WTC11 (cell line): ENCODE measurements around the gene SPNS1. TPM values are rescaled to one million over a fixed set of nuclear protein-coding genes. Genes with fewer than 3 reads are reported as not detected.

Experiments
- ATAC-seq: fragments of 200-7000 bp; cut with Tn5 transposase; 2 replicates; pipeline ENCODE4 v1.10.0; 2021; ENCODE audit warnings: mild to moderate bottlenecking, moderate library complexity
- CTCF ChIA-PET: fragments of 300-600 bp; sonication (Branson Sonifier 250); formaldehyde crosslinking; loops from one replicate; lab custom pipeline; 2021; ENCODE audit warnings: antibody characterized with exemption; lab: Charles Lee
- POLR2A ChIA-PET: fragments of 350-600 bp; sonication (Branson Sonifier 250); formaldehyde crosslinking; loops from one replicate; lab custom pipeline; 2021; ENCODE audit warnings: antibody characterized with exemption; lab: Charles Lee
- DNase-seq: peaks from one replicate; pipeline ENCODE4 v3.0.0; 2021; ENCODE audit warnings: low spot score
- H3K27ac Mint-ChIP-seq: 2 replicates; pipeline ENCODE4 v1.8.0; 2021; ENCODE audit warnings: mixed read lengths
- H3K27me3 Mint-ChIP-seq: 2 replicates; pipeline ENCODE4 v1.8.0; 2021; ENCODE audit warnings: low read depth, mild to moderate bottlenecking, moderate library complexity, mixed read lengths
- H3K36me3 Mint-ChIP-seq: 2 replicates; pipeline ENCODE4 v1.8.0; 2021; ENCODE audit warnings: mixed read lengths
- H3K4me1 Mint-ChIP-seq: 2 replicates; pipeline ENCODE4 v1.8.0; 2022; ENCODE audit warnings: mixed read lengths
- H3K4me3 Mint-ChIP-seq: 2 replicates; pipeline ENCODE4 v1.8.0; 2021; ENCODE audit warnings: mild to moderate bottlenecking, moderate library complexity, mixed read lengths
- H3K9me3 Mint-ChIP-seq: 2 replicates; pipeline ENCODE4 v1.8.0; 2021; ENCODE audit warnings: mixed read lengths
- CDX4 ChIP-seq: fragments of 250-450 bp; sonication (Bioruptor Pico); IDR thresholded peaks from 2 replicates; pipeline ENCODE4 v1.9.0; 2021; ENCODE audit warnings: moderate library complexity, mild to moderate bottlenecking, inconsistent platforms, borderline replicate concordance
- CREM ChIP-seq: sonication (generic); formaldehyde crosslinking; IDR thresholded peaks from 2 replicates; pipeline ENCODE4 v1.8.1; 2022; ENCODE audit warnings: mild to moderate bottlenecking, missing genetic modification reagents, moderate library complexity
- E2F1 ChIP-seq: sonication (generic); formaldehyde crosslinking; IDR thresholded peaks from 2 replicates; pipeline ENCODE4 v1.8.0; 2022; ENCODE audit warnings: mild to moderate bottlenecking, missing genetic modification reagents
- ESRRA ChIP-seq: sonication (generic); formaldehyde crosslinking; IDR thresholded peaks from 2 replicates; pipeline ENCODE4 v1.8.1; 2022; ENCODE audit warnings: mild to moderate bottlenecking, missing genetic modification reagents, borderline replicate concordance
- ETV6 ChIP-seq: sonication (generic); formaldehyde crosslinking; IDR thresholded peaks from 2 replicates; pipeline ENCODE4 v1.8.1; 2022; ENCODE audit warnings: mild to moderate bottlenecking, missing genetic modification reagents
- GABPB1 ChIP-seq: sonication (generic); formaldehyde crosslinking; IDR thresholded peaks from 2 replicates; pipeline ENCODE4 v1.8.1; 2023; ENCODE audit warnings: mild to moderate bottlenecking, missing genetic modification reagents
- MXD4 ChIP-seq: fragments of 250-450 bp; sonication (Bioruptor Pico); IDR thresholded peaks from 2 replicates; pipeline ENCODE4 v1.8.0; 2021; ENCODE audit warnings: mild to moderate bottlenecking, moderate library complexity, borderline replicate concordance
- NFATC4 ChIP-seq: fragments of 250-450 bp; sonication (Bioruptor Pico); IDR thresholded peaks from 2 replicates; pipeline ENCODE4 v1.9.0; 2021; ENCODE audit warnings: mild to moderate bottlenecking
- NFE2L1 ChIP-seq: sonication (generic); formaldehyde crosslinking; IDR thresholded peaks from 2 replicates; pipeline ENCODE4 v1.8.1; 2023; ENCODE audit warnings: missing genetic modification reagents
- NFYB ChIP-seq: sonication (generic); formaldehyde crosslinking; conservative IDR thresholded peaks from 2 replicates; pipeline ENCODE4 v1.8.0; 2022; ENCODE audit warnings: low read depth, missing genetic modification reagents
- OVOL2 ChIP-seq: fragments of 250-450 bp; sonication (Bioruptor Pico); IDR thresholded peaks from 2 replicates; pipeline ENCODE4 v1.9.0; 2021; ENCODE audit warnings: mild to moderate bottlenecking, borderline replicate concordance
- PRRX2 ChIP-seq: fragments of 250-450 bp; sonication (Bioruptor Pico); IDR thresholded peaks from 2 replicates; pipeline ENCODE4 v1.8.0; 2021; ENCODE audit warnings: mild to moderate bottlenecking
- TP53 ChIP-seq: sonication (generic); formaldehyde crosslinking; IDR thresholded peaks from 2 replicates; pipeline ENCODE4 v1.8.1; 2023; ENCODE audit warnings: mild to moderate bottlenecking, missing genetic modification reagents
- ZMAT4 ChIP-seq: fragments of 250-450 bp; sonication (Bioruptor Pico); IDR thresholded peaks from 2 replicates; pipeline ENCODE4 v1.9.0; 2021; ENCODE audit warnings: mild to moderate bottlenecking
- ZNF532 ChIP-seq: fragments of 250-450 bp; sonication (Bioruptor Pico); IDR thresholded peaks from 2 replicates; pipeline ENCODE4 v1.9.0; 2021; ENCODE audit warnings: mild to moderate bottlenecking, borderline replicate concordance
- ZNF671 ChIP-seq: fragments of 250-450 bp; sonication (Bioruptor Pico); IDR thresholded peaks from 2 replicates; pipeline ENCODE4 v1.8.0; 2021; ENCODE audit warnings: mild to moderate bottlenecking
- total RNA-seq: library from RNA; stranded (reverse); gene quantifications from 3 replicates; pipeline ENCODE4 v1.2.3, GENCODE V29; 2021
- TF ChIP-seq, protein P1 (sequence below): sonication (generic); formaldehyde crosslinking; IDR thresholded peaks from 2 replicates; pipeline ENCODE4 v1.8.1; 2022; ENCODE audit warnings: low read depth, mild to moderate bottlenecking, moderate library complexity, missing genetic modification reagents, borderline replicate concordance
- TF ChIP-seq, protein P2 (sequence below): sonication (generic); formaldehyde crosslinking; IDR thresholded peaks from 2 replicates; pipeline ENCODE4 v1.8.0; 2023; ENCODE audit warnings: missing genetic modification reagents, mild to moderate bottlenecking, borderline replicate concordance
- TF ChIP-seq, protein P3 (sequence below): sonication (generic); formaldehyde crosslinking; IDR thresholded peaks from 2 replicates; pipeline ENCODE4 v1.8.1; 2023; ENCODE audit warnings: mild to moderate bottlenecking, missing genetic modification reagents, moderate library complexity
- TF ChIP-seq, protein P4 (sequence below): sonication (generic); formaldehyde crosslinking; conservative IDR thresholded peaks from 2 replicates; pipeline ENCODE4 v1.8.1; 2023; ENCODE audit warnings: mild to moderate bottlenecking, low read depth, missing genetic modification reagents, moderate library complexity

SPNS1 gene
- total RNA-seq, 1 experiment from 2014 or later, result 64.4 TPM

DNA sequence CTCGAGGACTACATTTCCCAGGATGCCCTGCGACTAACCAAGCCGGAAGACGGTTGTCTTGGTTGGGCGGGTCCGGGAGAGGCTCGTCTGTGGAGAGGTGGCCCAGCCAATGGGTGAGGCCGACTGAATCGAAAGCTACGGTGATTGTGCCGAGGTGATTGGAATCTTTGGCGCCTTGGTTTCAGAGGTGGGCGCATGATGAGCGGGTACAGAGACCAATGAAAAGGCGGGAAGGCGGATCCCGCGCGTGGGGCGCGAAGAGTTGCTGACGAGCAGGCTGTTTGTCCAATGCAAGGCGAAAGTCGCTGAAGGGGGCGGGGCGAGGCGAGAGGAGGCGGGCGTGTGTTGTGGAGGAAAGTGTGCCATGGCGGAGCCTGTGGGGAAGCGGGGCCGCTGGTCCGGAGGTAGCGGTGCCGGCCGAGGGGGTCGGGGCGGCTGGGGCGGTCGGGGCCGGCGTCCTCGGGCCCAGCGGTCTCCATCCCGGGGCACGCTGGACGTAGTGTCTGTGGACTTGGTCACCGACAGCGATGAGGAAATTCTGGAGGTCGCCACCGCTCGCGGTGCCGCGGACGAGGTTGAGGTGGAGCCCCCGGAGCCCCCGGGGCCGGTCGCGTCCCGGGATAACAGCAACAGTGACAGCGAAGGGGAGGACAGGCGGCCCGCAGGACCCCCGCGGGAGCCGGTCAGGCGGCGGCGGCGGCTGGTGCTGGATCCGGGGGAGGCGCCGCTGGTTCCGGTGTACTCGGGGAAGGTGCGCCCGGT is 23.7 kb upstream of the SPNS1 start, which contains the start of gene NFATC2IP:
NFATC2IP (plus strand) TSS at position 290 of the 762 bp plus-strand sequence; CDS start at position 365, 75 bp downstream.
- peak within 1 kb of the TSS; percentile 94 for H3K4me3 Mint-ChIP-seq
- ChIA-PET POLR2A (interaction anchor here (1.0 kb wide), 1 partner anchor 88 kb away, joined by 3 read pairs; no protein-coding TSS in a partner anchor), CTCF (interaction anchor here (0.6 to 2.3 kb wide), 12 partner anchors 10 to 907 kb away, joined by 3 to 12 read pairs (median 4); partner anchors contain the start of genes SPNS1 and TUFM)
- ATAC-seq (peak; percentile 98), DNase-seq (peak; percentile 99)
- H3K4me1 Mint-ChIP-seq, result peaks cover 12% of the 10 kb centered on the region
- peaks cover 2% of the 10 kb centered on the region; the same call in 1 of the 2 replicates for H3K27me3 Mint-ChIP-seq
- H3K36me3 Mint-ChIP-seq, result peaks cover 38% of the 10 kb centered on the region
- H3K9me3 Mint-ChIP-seq, result no peaks in the 10 kb centered on the region
- peak within 1 kb of the TSS; percentile 96 for H3K27ac Mint-ChIP-seq
- TF ChIP-seq ETV6 (peak; percentile 61; the same call in 1 of the 2 replicates), CDX4 (no peak), ZNF671 (CRISPR knock-in tag) (no peak), OVOL2 (CRISPR knock-in tag) (no peak), ESRRA (CRISPR knock-in tag) (no peak), MXD4 (CRISPR knock-in tag) (no peak), ZMAT4 (CRISPR knock-in tag) (no peak), CREM (0 out of 2 replicates have a peak, but pooled peaks have one; percentile 13), PRRX2 (CRISPR knock-in tag) (no peak), NFATC4 (no peak), TP53 (CRISPR knock-in tag) (0 out of 2 replicates have a peak, but pooled peaks have one; percentile 42), NFYB (CRISPR knock-in tag) (peak; percentile 97), E2F1 (no peak), NFE2L1 (CRISPR knock-in tag) (peak; percentile 37; the same call in 1 of the 2 replicates), ZNF532 (no peak), GABPB1 (CRISPR knock-in tag) (no peak; the same call in 1 of the 2 replicates)
- TF ChIP-seq, protein P1, sequence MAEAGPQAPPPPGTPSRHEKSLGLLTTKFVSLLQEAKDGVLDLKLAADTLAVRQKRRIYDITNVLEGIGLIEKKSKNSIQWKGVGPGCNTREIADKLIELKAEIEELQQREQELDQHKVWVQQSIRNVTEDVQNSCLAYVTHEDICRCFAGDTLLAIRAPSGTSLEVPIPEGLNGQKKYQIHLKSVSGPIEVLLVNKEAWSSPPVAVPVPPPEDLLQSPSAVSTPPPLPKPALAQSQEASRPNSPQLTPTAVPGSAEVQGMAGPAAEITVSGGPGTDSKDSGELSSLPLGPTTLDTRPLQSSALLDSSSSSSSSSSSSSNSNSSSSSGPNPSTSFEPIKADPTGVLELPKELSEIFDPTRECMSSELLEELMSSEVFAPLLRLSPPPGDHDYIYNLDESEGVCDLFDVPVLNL, result peak; percentile 90; the same call in 1 of the 2 replicates
- TF ChIP-seq, protein P2, sequence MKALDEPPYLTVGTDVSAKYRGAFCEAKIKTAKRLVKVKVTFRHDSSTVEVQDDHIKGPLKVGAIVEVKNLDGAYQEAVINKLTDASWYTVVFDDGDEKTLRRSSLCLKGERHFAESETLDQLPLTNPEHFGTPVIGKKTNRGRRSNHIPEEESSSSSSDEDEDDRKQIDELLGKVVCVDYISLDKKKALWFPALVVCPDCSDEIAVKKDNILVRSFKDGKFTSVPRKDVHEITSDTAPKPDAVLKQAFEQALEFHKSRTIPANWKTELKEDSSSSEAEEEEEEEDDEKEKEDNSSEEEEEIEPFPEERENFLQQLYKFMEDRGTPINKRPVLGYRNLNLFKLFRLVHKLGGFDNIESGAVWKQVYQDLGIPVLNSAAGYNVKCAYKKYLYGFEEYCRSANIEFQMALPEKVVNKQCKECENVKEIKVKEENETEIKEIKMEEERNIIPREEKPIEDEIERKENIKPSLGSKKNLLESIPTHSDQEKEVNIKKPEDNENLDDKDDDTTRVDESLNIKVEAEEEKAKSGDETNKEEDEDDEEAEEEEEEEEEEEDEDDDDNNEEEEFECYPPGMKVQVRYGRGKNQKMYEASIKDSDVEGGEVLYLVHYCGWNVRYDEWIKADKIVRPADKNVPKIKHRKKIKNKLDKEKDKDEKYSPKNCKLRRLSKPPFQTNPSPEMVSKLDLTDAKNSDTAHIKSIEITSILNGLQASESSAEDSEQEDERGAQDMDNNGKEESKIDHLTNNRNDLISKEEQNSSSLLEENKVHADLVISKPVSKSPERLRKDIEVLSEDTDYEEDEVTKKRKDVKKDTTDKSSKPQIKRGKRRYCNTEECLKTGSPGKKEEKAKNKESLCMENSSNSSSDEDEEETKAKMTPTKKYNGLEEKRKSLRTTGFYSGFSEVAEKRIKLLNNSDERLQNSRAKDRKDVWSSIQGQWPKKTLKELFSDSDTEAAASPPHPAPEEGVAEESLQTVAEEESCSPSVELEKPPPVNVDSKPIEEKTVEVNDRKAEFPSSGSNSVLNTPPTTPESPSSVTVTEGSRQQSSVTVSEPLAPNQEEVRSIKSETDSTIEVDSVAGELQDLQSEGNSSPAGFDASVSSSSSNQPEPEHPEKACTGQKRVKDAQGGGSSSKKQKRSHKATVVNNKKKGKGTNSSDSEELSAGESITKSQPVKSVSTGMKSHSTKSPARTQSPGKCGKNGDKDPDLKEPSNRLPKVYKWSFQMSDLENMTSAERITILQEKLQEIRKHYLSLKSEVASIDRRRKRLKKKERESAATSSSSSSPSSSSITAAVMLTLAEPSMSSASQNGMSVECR (CRISPR knock-in tag), result peak; percentile 20; the same call in 1 of the 2 replicates
- TF ChIP-seq, protein P3, sequence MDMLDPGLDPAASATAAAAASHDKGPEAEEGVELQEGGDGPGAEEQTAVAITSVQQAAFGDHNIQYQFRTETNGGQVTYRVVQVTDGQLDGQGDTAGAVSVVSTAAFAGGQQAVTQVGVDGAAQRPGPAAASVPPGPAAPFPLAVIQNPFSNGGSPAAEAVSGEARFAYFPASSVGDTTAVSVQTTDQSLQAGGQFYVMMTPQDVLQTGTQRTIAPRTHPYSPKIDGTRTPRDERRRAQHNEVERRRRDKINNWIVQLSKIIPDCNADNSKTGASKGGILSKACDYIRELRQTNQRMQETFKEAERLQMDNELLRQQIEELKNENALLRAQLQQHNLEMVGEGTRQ, result peak; percentile 46; the same call in 1 of the 2 replicates
- TF ChIP-seq, protein P4, sequence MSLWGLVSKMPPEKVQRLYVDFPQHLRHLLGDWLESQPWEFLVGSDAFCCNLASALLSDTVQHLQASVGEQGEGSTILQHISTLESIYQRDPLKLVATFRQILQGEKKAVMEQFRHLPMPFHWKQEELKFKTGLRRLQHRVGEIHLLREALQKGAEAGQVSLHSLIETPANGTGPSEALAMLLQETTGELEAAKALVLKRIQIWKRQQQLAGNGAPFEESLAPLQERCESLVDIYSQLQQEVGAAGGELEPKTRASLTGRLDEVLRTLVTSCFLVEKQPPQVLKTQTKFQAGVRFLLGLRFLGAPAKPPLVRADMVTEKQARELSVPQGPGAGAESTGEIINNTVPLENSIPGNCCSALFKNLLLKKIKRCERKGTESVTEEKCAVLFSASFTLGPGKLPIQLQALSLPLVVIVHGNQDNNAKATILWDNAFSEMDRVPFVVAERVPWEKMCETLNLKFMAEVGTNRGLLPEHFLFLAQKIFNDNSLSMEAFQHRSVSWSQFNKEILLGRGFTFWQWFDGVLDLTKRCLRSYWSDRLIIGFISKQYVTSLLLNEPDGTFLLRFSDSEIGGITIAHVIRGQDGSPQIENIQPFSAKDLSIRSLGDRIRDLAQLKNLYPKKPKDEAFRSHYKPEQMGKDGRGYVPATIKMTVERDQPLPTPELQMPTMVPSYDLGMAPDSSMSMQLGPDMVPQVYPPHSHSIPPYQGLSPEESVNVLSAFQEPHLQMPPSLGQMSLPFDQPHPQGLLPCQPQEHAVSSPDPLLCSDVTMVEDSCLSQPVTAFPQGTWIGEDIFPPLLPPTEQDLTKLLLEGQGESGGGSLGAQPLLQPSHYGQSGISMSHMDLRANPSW (CRISPR knock-in tag), result no peak
